Endothelial cell of umbilical vein (primary cell): ENCODE measurements around the gene DCAF4. TPM values are rescaled to one million over a fixed set of nuclear protein-coding genes. Genes with fewer than 3 reads are reported as not detected.

Source experiments
- BruUV-seq: library from RNA; stranded (reverse); fragments of 400-500 nt; replicated peaks from 2 replicates; lab custom pipeline; 2021; lab: Mats Ljungman, UMichigan
- CTCF ChIA-PET: fragments of 300-600, 350-600 bp; sonication (Branson Sonifier 250); formaldehyde crosslinking; loops from one replicate; lab custom pipeline; 2021; ENCODE audit warnings: antibody characterized with exemption, inconsistent platforms; lab: Charles Lee
- POLR2A ChIA-PET: fragments of 300-600, 350-600 bp; sonication (Branson Sonifier 250); formaldehyde crosslinking; loops from one replicate; lab custom pipeline; 2021; ENCODE audit warnings: antibody characterized with exemption, inconsistent platforms; lab: Charles Lee
- DNase-seq: peaks from one replicate; pipeline ENCODE4 v3.0.0-alpha.2; 2011; ENCODE audit warnings: low read depth, low spot score
- FAIRE-seq: peaks from 2 replicates; lab custom pipeline; 2011; peaks lifted over from hg19 to GRCh38; lab: Jason Lieb, UNC
- H2AFZ ChIP-seq: 2 replicates; pipeline ENCODE4 v1.6.0; 2012; ENCODE audit warnings: low read depth, low read length, control low read depth, inconsistent platforms
- H3K27ac ChIP-seq: 2 replicates; pipeline ENCODE4 v1.5.1; 2011; ENCODE audit warnings: low read depth, mild to moderate bottlenecking, control low read depth, low read length, moderate library complexity; ENCODE audit not compliant: insufficient read depth
- H3K27me3 ChIP-seq, 2 experiments: 2 replicates each; pipeline versions ENCODE4 v1.6.0 to v1.6.1; 2011; ENCODE audit warnings: low read length in 2 of 2, mixed read lengths in 1 of 2; ENCODE audit not compliant: control insufficient read depth in 2 of 2, insufficient read depth in 2 of 2
- H3K36me3 ChIP-seq, 2 experiments: 2 replicates in 1 of 2; 3 replicates in 1 of 2; pipeline ENCODE4 v1.5.1; 2011; ENCODE audit warnings: low read length in 2 of 2, mild to moderate bottlenecking in 1 of 2, moderate library complexity in 1 of 2; ENCODE audit not compliant: control insufficient read depth in 2 of 2, insufficient read depth in 2 of 2; ENCODE audit errors: extremely low read depth in 1 of 2
- H3K4me1 ChIP-seq: 3 replicates; pipeline ENCODE4 v1.5.1; 2011; ENCODE audit warnings: mild to moderate bottlenecking, low read length; ENCODE audit not compliant: control insufficient read depth, insufficient read depth; ENCODE audit errors: extremely low read depth
- H3K4me2 ChIP-seq: 2 replicates; pipeline ENCODE4 v1.6.1; 2011; ENCODE audit warnings: low read length, control low read depth, mixed read lengths; ENCODE audit not compliant: insufficient read depth
- H3K4me3 ChIP-seq, 3 experiments: fragments of 200-600 bp in 1 of 3; sonication (generic), shearing (Covaris generic) in 1 of 3; replicated peaks in 1 of 3; 2 replicates each; pipeline ENCODE4 v1.5.1; 2011 to 2016; ENCODE audit warnings: control low read depth in 3 of 3, low read length in 3 of 3, mild to moderate bottlenecking in 2 of 3, inconsistent platforms in 1 of 3, low read depth in 1 of 3, moderate library complexity in 1 of 3; ENCODE audit not compliant: insufficient read depth in 1 of 3
- H3K79me2 ChIP-seq: 2 replicates; pipeline ENCODE4 v1.6.0; 2012; ENCODE audit warnings: low read length, inconsistent platforms; ENCODE audit not compliant: control insufficient read depth, insufficient read depth
- H3K9ac ChIP-seq: replicated peaks from 2 replicates; pipeline ENCODE3; 2011; ENCODE audit warnings: low read length, control low read depth; ENCODE audit not compliant: insufficient read depth; ENCODE audit errors: extremely low read depth
- H3K9me1 ChIP-seq: replicated peaks from 3 replicates; pipeline ENCODE4 v1.6.0; 2011; ENCODE audit warnings: mild to moderate bottlenecking, low read length; ENCODE audit not compliant: control insufficient read depth, insufficient read depth; ENCODE audit errors: extremely low read depth
- H3K9me3 ChIP-seq: replicated peaks from 2 replicates; pipeline ENCODE4 v1.5.1; 2012; ENCODE audit warnings: low read length, inconsistent platforms; ENCODE audit not compliant: control insufficient read depth, insufficient read depth
- H4K20me1 ChIP-seq: replicated peaks from 2 replicates; pipeline ENCODE3; 2011; ENCODE audit warnings: mild to moderate bottlenecking, low read length; ENCODE audit not compliant: control insufficient read depth, insufficient read depth; ENCODE audit errors: extremely low read depth
- CTCF ChIP-seq, 2 donors: IDR thresholded peaks; 1 replicate in 1 of 2; 2 replicates in 1 of 2; pipeline ENCODE4 v1.5.1; 2011; ENCODE audit warnings: low read length in 2 of 2, mild to moderate bottlenecking in 2 of 2, moderate library complexity in 2 of 2, control low read depth in 1 of 2, inconsistent platforms in 1 of 2, low read depth in 1 of 2; ENCODE audit not compliant: insufficient read depth in 1 of 2; ENCODE audit errors: extremely low read depth in 1 of 2
- EZH2 ChIP-seq: IDR thresholded peaks from 2 replicates; pipeline ENCODE4 v1.6.1; 2012; ENCODE audit warnings: borderline replicate concordance, low read depth, mild to moderate bottlenecking, moderate library complexity, low read length, inconsistent platforms; ENCODE audit not compliant: severe bottlenecking
- FOS ChIP-seq: IDR thresholded peaks from 2 replicates; pipeline ENCODE4 v1.6.1; 2011; ENCODE audit warnings: mild to moderate bottlenecking, low read length, moderate library complexity, borderline replicate concordance; ENCODE audit not compliant: insufficient read depth
- GATA2 ChIP-seq: IDR thresholded peaks from 2 replicates; pipeline ENCODE4 v1.7.0; 2011; ENCODE audit warnings: low read depth, mild to moderate bottlenecking, moderate library complexity, mixed read lengths, low read length; ENCODE audit not compliant: insufficient read length, insufficient read depth
- JUN ChIP-seq: IDR thresholded peaks from 2 replicates; pipeline ENCODE4 v1.6.1; 2011; ENCODE audit warnings: borderline replicate concordance, low read depth; ENCODE audit not compliant: insufficient read length, insufficient read depth
- MAX ChIP-seq: IDR thresholded peaks from 2 replicates; pipeline ENCODE4 v1.6.1; 2011; ENCODE audit not compliant: insufficient read depth, insufficient read length
- MYC ChIP-seq: IDR thresholded peaks from one replicate; pipeline ENCODE4 v1.6.1; 2011; ENCODE audit warnings: mild to moderate bottlenecking, low read depth, low read length
- POLR2A ChIP-seq: IDR thresholded peaks from 2 replicates; pipeline ENCODE4 v1.6.1; 2012; ENCODE audit warnings: low read depth, mild to moderate bottlenecking, control low read depth, low read length
- POLR2AphosphoS5 ChIP-seq: IDR thresholded peaks from 2 replicates; pipeline ENCODE4 v1.6.1; 2012; ENCODE audit warnings: low read depth, mild to moderate bottlenecking, control low read depth, low read length, moderate library complexity; ENCODE audit not compliant: insufficient read depth
- dilution Hi-C: fragments of 300-500 bp; cut with MboI; formaldehyde crosslinking; loops from one replicate; pipeline ENCODE4 v1.15.0; 2019; ENCODE audit warnings: low sequenced_read_pairs; ENCODE audit not compliant: extremely low pct_ligation_motif_present
- intact Hi-C: fragments of 100-400 bp; cut with micrococcal nuclease; formaldehyde crosslinking; loops from one replicate; pipeline ENCODE4 v1.10.0; 2022
- polyA plus RNA-seq, 4 experiments: library from polyadenylated mRNA; depleted of rRNA in 3 of 4; stranded (reverse) in 3 of 4; unstranded in 1 of 4; fragments of >200 nt; gene quantifications; 2 replicates each; pipeline versions ENCODE4 v1.2.1 to v1.2.3, GENCODE V29; 2011 to 2012; ENCODE audit warnings: missing spikeins in 1 of 4
- total RNA-seq: library from RNA; stranded (reverse); gene quantifications from 2 replicates; pipeline ENCODE4 v1.2.3, GENCODE V29; 2021

The DCAF4 gene
- total and polyA plus RNA-seq, 2 donors (not counting 3 experiments of a cell fraction or from before 2014, with no cell fraction given), result 8.6 to 15.8 TPM

DNA sequence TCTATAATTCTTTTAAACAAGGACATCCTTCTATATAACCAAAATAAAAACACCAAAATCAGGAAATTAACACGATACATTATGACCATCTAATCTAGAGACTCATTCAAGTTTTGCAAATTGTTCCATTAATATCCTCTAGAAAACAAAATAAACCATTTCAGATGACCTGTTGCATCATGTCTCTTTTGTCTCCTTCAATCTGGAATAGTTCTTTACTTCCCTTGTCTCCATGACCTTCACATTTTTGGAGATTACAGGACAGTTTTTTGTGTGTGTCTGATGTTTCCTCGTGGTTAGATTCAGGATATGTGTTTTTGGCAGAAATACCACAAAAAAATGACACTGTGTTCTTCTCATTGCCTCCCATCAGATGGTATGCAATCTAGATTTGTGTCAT is 12.5 kb upstream of the DCAF4 start:
- no peak overlapping the region for H2AFZ ChIP-seq
- no peak overlapping the region for H3K4me2 ChIP-seq
- H3K4me3 ChIP-seq, result no peak overlapping the region
- no peak for DNase-seq
- dilution Hi-C loops, result no loop called here
- no peaks in the 10 kb centered on the region for H3K9me3 ChIP-seq
- FAIRE-seq, result peak; percentile 42
- H3K9ac ChIP-seq, result no peak overlapping the region
- POLR2A ChIA-PET, result interaction anchor here (0.6 kb wide), 1 partner anchor 556 kb away, joined by 3 read pairs; no protein-coding TSS in a partner anchor
- H3K27me3 ChIP-seq, result peaks cover 19 to 31% of the 10 kb centered on the region in 2 experiments
- no peak overlapping the region for H3K27ac ChIP-seq
- CTCF ChIA-PET, result no interaction called here
- H4K20me1 ChIP-seq, result no peaks in the 10 kb centered on the region
- BruUV-seq, result no TSS peak
- no peaks in the 10 kb centered on the region for H3K36me3 ChIP-seq
- no peaks in the 10 kb centered on the region for H3K9me1 ChIP-seq
- intact Hi-C loops, result no loop called here
- no peak for TF ChIP-seq GATA2
- TF ChIP-seq FOS, result no peak
- no peak for TF ChIP-seq POLR2A
- TF ChIP-seq MAX, result no peak
- no peak for TF ChIP-seq POLR2AphosphoS5
- no peak for TF ChIP-seq MYC
- TF ChIP-seq EZH2, result no peak
- no peak for TF ChIP-seq JUN
- no peak for TF ChIP-seq CTCF (IDR thresholded peaks at IDR 0.05; ENCODE audit: extremely low read depth in 1 of 2, insufficient read depth in 1 of 2, low read depth in 1 of 2, low read length in 2 of 2)
- no peaks in the 10 kb centered on the region for H3K4me1 ChIP-seq
- H3K79me2 ChIP-seq, result no peaks in the 10 kb centered on the region
